ENCODE data around the gene NTN3.

DNA sequence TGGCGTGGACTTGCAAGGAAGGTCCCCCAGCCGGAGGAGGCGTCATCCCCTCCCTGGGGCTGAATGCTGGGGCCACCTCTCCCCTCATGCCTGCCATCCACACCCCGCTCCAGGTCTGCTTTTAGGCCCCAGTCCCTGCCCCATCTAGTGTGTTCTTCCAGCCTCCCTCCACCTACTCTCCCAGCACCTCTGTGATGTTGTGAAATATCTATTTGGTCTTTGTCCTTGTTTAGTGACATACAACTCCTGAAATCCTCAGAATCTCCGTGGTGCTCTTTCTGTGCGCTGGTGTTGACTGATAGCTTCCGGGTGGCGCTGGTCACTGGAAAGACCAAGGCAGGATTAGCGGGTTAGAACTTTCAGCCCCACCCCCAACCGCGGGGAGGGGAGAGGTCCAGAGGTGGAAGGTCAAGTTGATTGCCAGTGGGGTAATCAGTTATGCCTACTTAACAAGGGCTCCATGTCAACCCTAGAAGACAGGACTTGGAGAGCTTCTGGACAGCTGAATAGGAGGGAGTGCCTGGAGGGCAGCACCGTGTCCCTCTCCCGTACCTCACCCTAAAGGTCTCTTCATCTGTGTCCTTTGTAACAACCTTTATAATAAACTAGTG lies 13.9 kb downstream of the NTN3 start:
- TF ChIP-seq, protein P1, sequence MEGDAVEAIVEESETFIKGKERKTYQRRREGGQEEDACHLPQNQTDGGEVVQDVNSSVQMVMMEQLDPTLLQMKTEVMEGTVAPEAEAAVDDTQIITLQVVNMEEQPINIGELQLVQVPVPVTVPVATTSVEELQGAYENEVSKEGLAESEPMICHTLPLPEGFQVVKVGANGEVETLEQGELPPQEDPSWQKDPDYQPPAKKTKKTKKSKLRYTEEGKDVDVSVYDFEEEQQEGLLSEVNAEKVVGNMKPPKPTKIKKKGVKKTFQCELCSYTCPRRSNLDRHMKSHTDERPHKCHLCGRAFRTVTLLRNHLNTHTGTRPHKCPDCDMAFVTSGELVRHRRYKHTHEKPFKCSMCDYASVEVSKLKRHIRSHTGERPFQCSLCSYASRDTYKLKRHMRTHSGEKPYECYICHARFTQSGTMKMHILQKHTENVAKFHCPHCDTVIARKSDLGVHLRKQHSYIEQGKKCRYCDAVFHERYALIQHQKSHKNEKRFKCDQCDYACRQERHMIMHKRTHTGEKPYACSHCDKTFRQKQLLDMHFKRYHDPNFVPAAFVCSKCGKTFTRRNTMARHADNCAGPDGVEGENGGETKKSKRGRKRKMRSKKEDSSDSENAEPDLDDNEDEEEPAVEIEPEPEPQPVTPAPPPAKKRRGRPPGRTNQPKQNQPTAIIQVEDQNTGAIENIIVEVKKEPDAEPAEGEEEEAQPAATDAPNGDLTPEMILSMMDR (IDR thresholded peaks at IDR 0.05; ENCODE audit: low read length) = no peak
- no peak for TF ChIP-seq EZH2 (IDR thresholded peaks at IDR 0.05; ENCODE audit: borderline replicate concordance, low read length)

Measured in OCI-LY1 (cell line).